Right kidney (tissue), 1 donor: ENCODE results near the gene NDUFAB1.
"Not testable (repeated sequence)": the region's sequence is repeated elsewhere in the genome, so short reads cannot be mapped to it uniquely, and the experiment has no call there.

ENCODE experiments used
- DNase-seq: peaks from one replicate; pipeline ENCODE4 v3.0.0-alpha.2; 2016

The NDUFAB1 gene

GRCh38 chr16:23587726-23588125 lies 8.4 kb downstream of the NDUFAB1 start:
- no peak for DNase-seq

GRCh38 chr16:23584186-23585076 lies 11.7 kb downstream of the NDUFAB1 start:
- no peak for DNase-seq

GRCh38 chr16:23583271-23583670 lies 12.8 kb downstream of the NDUFAB1 start:
- DNase-seq = not testable (repeated sequence)

GRCh38 chr16:23581764-23582163 lies 14.4 kb downstream of the NDUFAB1 start:
- no peak for DNase-seq

- no peak for DNase-seq
These were observed 15.7 kb downstream of the NDUFAB1 start for GRCh38 chr16:23580391-23580790.

- no peak for DNase-seq
These were observed 16.7 kb downstream of the NDUFAB1 start for GRCh38 chr16:23579371-23579770.

GRCh38 chr16:23578101-23578830 lies 17.9 kb downstream of the NDUFAB1 start:
- no peak for DNase-seq

- DNase-seq = no peak
These were observed 18.6 kb downstream of the NDUFAB1 start for GRCh38 chr16:23577493-23577892.

- DNase-seq = no peak
These were observed 20.3 kb downstream of the NDUFAB1 start for GRCh38 chr16:23575834-23576233.

- DNase-seq = no peak
These were observed 22.3 kb downstream of the NDUFAB1 start for GRCh38 chr16:23573817-23574216.

- DNase-seq = no peak
These were observed 23.7 kb downstream of the NDUFAB1 start for GRCh38 chr16:23572394-23572793.

- no peak for DNase-seq
These were observed 24.2 kb downstream of the NDUFAB1 start for GRCh38 chr16:23571895-23572294.

- no peak for DNase-seq
These were observed 25.0 kb downstream of the NDUFAB1 start for GRCh38 chr16:23570992-23571632.

- no peak for DNase-seq
These were observed 28.5 kb downstream of the NDUFAB1 start for GRCh38 chr16:23567602-23568001.

- DNase-seq = no peak
These were observed 29.4 kb downstream of the NDUFAB1 start for GRCh38 chr16:23566724-23567123.

GRCh38 chr16:23564575-23565363 lies 31.3 kb downstream of the NDUFAB1 start:
- DNase-seq = no peak

GRCh38 chr16:23563186-23563585 lies 32.9 kb downstream of the NDUFAB1 start:
- no peak for DNase-seq

- no peak for DNase-seq
These were observed 33.6 kb downstream of the NDUFAB1 start for GRCh38 chr16:23562505-23562904.

- no peak for DNase-seq
These were observed 34.5 kb downstream of the NDUFAB1 start for GRCh38 chr16:23561586-23561985.

GRCh38 chr16:23557779-23558702 lies 38.1 kb downstream of the NDUFAB1 start:
- DNase-seq = no peak
